ENCODE results near the gene KIRREL3.

GRCh38 chr11:126989942-126990715 lies 10.4 kb downstream of the KIRREL3 start:
- TF ChIP-seq POLR2AphosphoS5 (IDR thresholded peaks at IDR 0.05; ENCODE audit: low read depth, low read length): no peak
- TF ChIP-seq TAF1 (IDR thresholded peaks at IDR 0.05; ENCODE audit: low read depth, low read length): no peak
- no peak for TF ChIP-seq PAX5 (IDR thresholded peaks at IDR 0.05; ENCODE audit: insufficient read depth, low read length, severe bottlenecking)
